GM10248 (cell line): ENCODE measurements around the gene AGRN.

Source experiments
- CTCF ChIA-PET: fragments of 300-600 bp; sonication (Branson Sonifier 250); formaldehyde crosslinking; extraction: SDS; loops from one replicate; lab custom pipeline; 2021; ENCODE audit warnings: antibody characterized with exemption; lab: Yijun Ruan, JAX
- POLR2A ChIA-PET: fragments of 350-650 bp; sonication (Branson Sonifier 250); formaldehyde crosslinking; extraction: SDS; loops from one replicate; lab custom pipeline; 2020; ENCODE audit warnings: antibody characterized with exemption; lab: Yijun Ruan, JAX
- DNase-seq: peaks from one replicate; pipeline ENCODE4 v3.0.0; 2012; ENCODE audit errors: extremely low spot score
- TF ChIP-seq, protein P1 (sequence below): IDR thresholded peaks from 2 replicates; pipeline ENCODE4 v1.5.1; 2012; ENCODE audit warnings: mild to moderate bottlenecking, low read depth; ENCODE audit errors: extremely low read depth, missing control alignments, control extremely low read depth

Gene AGRN

DNA sequence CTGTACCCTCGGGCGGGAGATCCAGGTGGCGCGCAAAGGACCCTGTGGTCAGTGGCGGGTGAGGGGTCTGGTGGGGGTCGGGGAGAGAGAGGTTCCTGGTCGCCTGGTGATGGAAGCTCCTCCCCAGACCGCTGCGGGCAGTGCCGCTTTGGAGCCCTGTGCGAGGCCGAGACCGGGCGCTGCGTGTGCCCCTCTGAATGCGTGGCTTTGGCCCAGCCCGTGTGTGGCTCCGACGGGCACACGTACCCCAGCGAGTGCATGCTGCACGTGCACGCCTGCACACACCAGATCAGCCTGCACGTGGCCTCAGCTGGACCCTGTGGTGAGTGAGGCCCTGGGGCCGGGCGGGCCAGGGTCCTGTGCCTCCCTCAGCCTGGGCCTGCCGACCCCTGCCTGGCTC, 23.5 kb downstream of the AGRN start:
- DNase-seq, result no peak
- POLR2A ChIA-PET, result no interaction called here
- TF ChIP-seq, protein P1, sequence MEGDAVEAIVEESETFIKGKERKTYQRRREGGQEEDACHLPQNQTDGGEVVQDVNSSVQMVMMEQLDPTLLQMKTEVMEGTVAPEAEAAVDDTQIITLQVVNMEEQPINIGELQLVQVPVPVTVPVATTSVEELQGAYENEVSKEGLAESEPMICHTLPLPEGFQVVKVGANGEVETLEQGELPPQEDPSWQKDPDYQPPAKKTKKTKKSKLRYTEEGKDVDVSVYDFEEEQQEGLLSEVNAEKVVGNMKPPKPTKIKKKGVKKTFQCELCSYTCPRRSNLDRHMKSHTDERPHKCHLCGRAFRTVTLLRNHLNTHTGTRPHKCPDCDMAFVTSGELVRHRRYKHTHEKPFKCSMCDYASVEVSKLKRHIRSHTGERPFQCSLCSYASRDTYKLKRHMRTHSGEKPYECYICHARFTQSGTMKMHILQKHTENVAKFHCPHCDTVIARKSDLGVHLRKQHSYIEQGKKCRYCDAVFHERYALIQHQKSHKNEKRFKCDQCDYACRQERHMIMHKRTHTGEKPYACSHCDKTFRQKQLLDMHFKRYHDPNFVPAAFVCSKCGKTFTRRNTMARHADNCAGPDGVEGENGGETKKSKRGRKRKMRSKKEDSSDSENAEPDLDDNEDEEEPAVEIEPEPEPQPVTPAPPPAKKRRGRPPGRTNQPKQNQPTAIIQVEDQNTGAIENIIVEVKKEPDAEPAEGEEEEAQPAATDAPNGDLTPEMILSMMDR, result no peak
- CTCF ChIA-PET, result interaction anchor here (1.0 to 1.1 kb wide), 2 partner anchors 19 to 20 kb away, joined by 3 read pairs; no protein-coding TSS in a partner anchor

GRCh38 chr1:1043921-1044320, 24.0 kb downstream of the AGRN start:
- CTCF ChIA-PET, result interaction anchor here (0.8 to 1.1 kb wide), 3 partner anchors 19 to 42 kb away, joined by 3 read pairs; no protein-coding TSS in a partner anchor
- POLR2A ChIA-PET, result no interaction called here
- TF ChIP-seq, protein P1, result no peak
- no peak for DNase-seq

DNA sequence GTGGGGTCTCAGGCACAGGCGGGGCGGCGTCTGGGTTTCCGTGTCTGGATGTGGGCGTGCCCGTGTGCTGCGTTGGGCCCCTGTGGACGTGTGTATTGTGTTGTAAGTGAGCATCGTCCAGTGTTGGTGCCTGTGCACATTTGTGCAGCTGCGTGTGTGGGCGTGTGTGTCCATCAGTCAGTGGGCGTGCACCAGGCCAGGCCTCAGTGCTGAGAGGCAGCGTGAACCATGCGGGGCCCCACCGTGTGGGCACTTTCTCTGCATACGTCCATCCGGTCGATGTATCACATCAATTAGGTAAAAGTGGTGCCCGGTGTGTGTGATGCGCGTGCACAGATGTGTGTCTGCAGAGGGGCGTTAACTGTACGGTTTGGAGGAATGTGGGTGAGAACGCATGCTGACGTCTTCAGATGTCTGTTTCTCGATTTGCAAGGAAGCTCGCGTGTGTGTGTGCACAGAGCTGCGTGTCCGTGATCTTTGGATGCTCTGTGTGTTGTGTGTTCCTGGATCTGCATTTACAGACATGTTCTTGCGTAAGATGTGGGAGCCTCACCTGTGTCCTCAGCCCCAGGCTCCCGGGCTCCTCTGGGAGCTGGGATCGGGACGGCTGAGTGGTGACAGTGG, 24.6 kb downstream of the AGRN start:
- TF ChIP-seq, protein P1, result no peak
- CTCF ChIA-PET, result interaction anchor here (0.8 to 1.0 kb wide), 2 partner anchors 18 to 42 kb away, joined by 3 read pairs; no protein-coding TSS in a partner anchor
- POLR2A ChIA-PET, result interaction anchor here (0.6 kb wide), 1 partner anchor 522 kb away, joined by 3 read pairs; no protein-coding TSS in a partner anchor
- no peak for DNase-seq

DNA sequence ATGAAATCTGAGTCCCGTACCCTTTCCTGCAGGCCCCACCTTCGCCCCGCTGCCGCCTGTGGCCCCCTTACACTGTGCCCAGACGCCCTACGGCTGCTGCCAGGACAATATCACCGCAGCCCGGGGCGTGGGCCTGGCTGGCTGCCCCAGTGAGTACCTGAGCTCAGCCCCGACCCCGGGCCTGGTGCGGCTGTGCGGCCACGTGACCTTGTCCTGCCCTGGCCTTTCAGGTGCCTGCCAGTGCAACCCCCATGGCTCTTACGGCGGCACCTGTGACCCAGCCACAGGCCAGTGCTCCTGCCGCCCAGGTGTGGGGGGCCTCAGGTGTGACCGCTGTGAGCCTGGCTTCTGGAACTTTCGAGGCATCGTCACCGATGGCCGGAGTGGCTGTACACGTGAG, 25.2 kb downstream of the AGRN start:
- ChIA-PET CTCF (no interaction called here), POLR2A (no interaction called here)
- TF ChIP-seq, protein P1, result no peak
- no peak for DNase-seq

DNA sequence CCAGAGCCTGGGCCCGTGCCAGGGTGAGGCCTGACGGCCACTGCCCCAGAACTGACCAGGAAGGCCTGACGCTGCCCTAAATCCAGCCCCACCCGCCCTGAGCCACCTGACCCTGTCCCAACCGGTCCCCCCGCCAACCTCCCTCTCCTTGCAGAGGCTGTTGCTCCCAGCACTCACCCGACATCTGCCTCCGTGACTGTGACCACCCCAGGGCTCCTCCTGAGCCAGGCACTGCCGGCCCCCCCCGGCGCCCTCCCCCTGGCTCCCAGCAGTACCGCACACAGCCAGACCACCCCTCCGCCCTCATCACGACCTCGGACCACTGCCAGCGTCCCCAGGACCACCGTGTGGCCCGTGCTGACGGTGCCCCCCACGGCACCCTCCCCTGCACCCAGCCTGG, 26.3 kb downstream of the AGRN start:
- ChIA-PET CTCF (no interaction called here), POLR2A (no interaction called here)
- TF ChIP-seq, protein P1, result no peak
- DNase-seq, result no peak

- ChIA-PET POLR2A (no interaction called here), CTCF (interaction anchor here (1.0 to 1.4 kb wide), 2 partner anchors 17 to 46 kb away, joined by 3 read pairs; no protein-coding TSS in a partner anchor)
- TF ChIP-seq, protein P1, result no peak
- no peak for DNase-seq
Measured at GRCh38 chr1:1046767-1047166, 26.8 kb downstream of the AGRN start.

DNA sequence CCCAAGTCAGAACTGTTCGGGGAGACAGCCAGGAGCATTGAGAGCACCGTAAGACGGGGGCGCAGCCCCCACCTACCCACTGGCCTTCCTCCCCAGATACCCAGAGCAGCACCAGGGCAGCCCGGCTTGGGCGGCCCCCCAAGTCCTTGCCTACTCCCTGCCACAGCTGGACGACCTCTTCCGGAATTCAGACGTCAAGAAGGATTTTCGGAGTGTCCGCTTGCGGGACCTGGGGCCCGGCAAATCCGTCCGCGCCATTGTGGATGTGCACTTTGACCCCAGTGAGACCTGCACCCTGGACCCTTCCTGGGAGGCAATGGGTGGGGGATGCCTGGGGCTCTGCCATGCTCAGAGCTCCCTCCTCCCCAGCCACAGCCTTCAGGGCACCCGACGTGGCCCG, 27.5 kb downstream of the AGRN start:
- CTCF ChIA-PET, result interaction anchor here (1.0 to 1.4 kb wide), 2 partner anchors 17 to 46 kb away, joined by 3 read pairs; no protein-coding TSS in a partner anchor
- POLR2A ChIA-PET, result no interaction called here
- no peak for DNase-seq
- TF ChIP-seq, protein P1, result no peak
